A549 (cell line): Measurements from ENCODE around the gene SHISAL1. TPM values are rescaled to one million over a fixed set of nuclear protein-coding genes. Genes with fewer than 3 reads are reported as not detected.
A peak's percentile ranks its signal among the peaks of the same experiment; 100 is the strongest.

Experiments
- ATAC-seq, 2 experiments: fragments of 200-7000 bp in 1 of 2; fragments of >200 bp in 1 of 2; cut with Nextera tagmentation in 1 of 2; cut with Tn5 transposase in 1 of 2; 3 replicates each; pipeline versions ENCODE4 v1.8.0 to v1.9.1; 2018 to 2020; ENCODE audit warnings: mild to moderate bottlenecking in 1 of 2, moderate library complexity in 1 of 2
- CTCF ChIA-PET: fragments of 300-600 bp; sonication (Branson Sonifier 250); formaldehyde crosslinking; extraction: SDS; loops from one replicate; lab custom pipeline; 2021; ENCODE audit warnings: antibody characterized with exemption, inconsistent platforms; lab: Yijun Ruan, JAX
- POLR2A ChIA-PET: fragments of 350-600 bp; formaldehyde crosslinking; extraction: SDS; loops from one replicate; lab custom pipeline; 2021; ENCODE audit warnings: antibody characterized with exemption, inconsistent platforms; lab: Yijun Ruan, JAX
- DNase-seq, 2 experiments: peaks; one replicate each; pipeline versions ENCODE4 v3.0.0 to v3.0.0-alpha.2; 2011 to 2016; ENCODE audit warnings: low read depth in 1 of 2, low spot score in 1 of 2
- FAIRE-seq: peaks from 2 replicates; lab custom pipeline; 2011; peaks lifted over from hg19 to GRCh38; lab: Jason Lieb, UNC
- H3K27ac ChIP-seq, 2 experiments: fragments of >200 bp; sonication (Bioruptor Twin); formaldehyde crosslinking; 3 replicates each; pipeline ENCODE4 v1.5.1; 2016 to 2017
- H3K4me1 ChIP-seq: fragments of >200 bp; sonication (Bioruptor Twin); formaldehyde crosslinking; 3 replicates; pipeline ENCODE4 v1.6.1; 2016
- H3K4me2 ChIP-seq: fragments of >200 bp; sonication (Bioruptor Twin); formaldehyde crosslinking; 3 replicates; pipeline ENCODE4 v1.6.1; 2016
- H3K4me3 ChIP-seq: fragments of >200 bp; sonication (Bioruptor Twin); formaldehyde crosslinking; 3 replicates; pipeline ENCODE4 v1.5.1; 2016
- H3K9me3 ChIP-seq: fragments of >200 bp; sonication (Bioruptor Twin); formaldehyde crosslinking; 3 replicates; pipeline ENCODE4 v1.6.1; 2016
- BHLHE40 ChIP-seq: IDR thresholded peaks from 2 replicates; pipeline ENCODE4 v1.6.1; 2012; ENCODE audit warnings: low read depth, low read length, inconsistent platforms
- CEBPB ChIP-seq, 2 experiments: fragments of >200 bp in 1 of 2; sonication (Bioruptor Twin) in 1 of 2; formaldehyde crosslinking in 1 of 2; IDR thresholded peaks; 2 replicates each; pipeline ENCODE4 v1.6.1; 2012 to 2016
- CHD4 ChIP-seq: fragments of 200-600 bp; sonication (generic); IDR thresholded peaks from 2 replicates; pipeline ENCODE4 v1.6.1; 2016; ENCODE audit warnings: antibody characterized with exemption, mild to moderate bottlenecking, borderline replicate concordance
- EP300 ChIP-seq, 2 experiments: fragments of >200 bp; sonication (Bioruptor Twin); formaldehyde crosslinking; IDR thresholded peaks; 2 replicates in 1 of 2; 3 replicates in 1 of 2; pipeline ENCODE4 v1.6.1; 2016 to 2017
- FOSL2 ChIP-seq, 2 experiments: fragments of 450-650 bp in 1 of 2; fragments of >200 bp in 1 of 2; sonication (Bioruptor Twin) in 1 of 2; formaldehyde crosslinking; IDR thresholded peaks; 2 replicates each; pipeline versions ENCODE4 v1.5.0 to v1.6.1; 2016 to 2020; ENCODE audit warnings: mild to moderate bottlenecking in 1 of 2, moderate library complexity in 1 of 2
- HES2 ChIP-seq: fragments of >200 bp; sonication (Bioruptor Twin); formaldehyde crosslinking; IDR thresholded peaks from 2 replicates; pipeline ENCODE4 v1.6.1; 2016
- KDM1A ChIP-seq: fragments of 200-600 bp; sonication (generic); IDR thresholded peaks from 2 replicates; pipeline ENCODE4 v1.6.1; 2016; ENCODE audit warnings: low read depth, mild to moderate bottlenecking
- RCOR1 ChIP-seq: fragments of 150-350 bp; IDR thresholded peaks from 2 replicates; pipeline ENCODE4 v1.6.1; 2014; ENCODE audit warnings: antibody characterized with exemption, low read length, low read depth
- REST ChIP-seq: fragments of 200-600 bp; sonication (generic); IDR thresholded peaks from 2 replicates; pipeline ENCODE4 v1.6.1; 2016; ENCODE audit warnings: antibody characterized with exemption, mild to moderate bottlenecking, moderate library complexity
- RNF2 ChIP-seq: fragments of 200-600 bp; sonication (generic); IDR thresholded peaks from 2 replicates; pipeline ENCODE4 v1.6.1; 2016; ENCODE audit warnings: low read depth, mild to moderate bottlenecking, antibody characterized with exemption, moderate library complexity, borderline replicate concordance
- ZNF302 ChIP-seq: fragments of 250-450 bp; sonication (Bioruptor Pico); IDR thresholded peaks from 2 replicates; pipeline ENCODE4 v1.9.0; 2021; ENCODE audit warnings: inconsistent platforms, mild to moderate bottlenecking, moderate library complexity
- ZSCAN20 ChIP-seq: fragments of 250-450 bp; sonication (Bioruptor Pico); IDR thresholded peaks from 2 replicates; pipeline ENCODE4 v1.8.0; 2022; ENCODE audit warnings: mild to moderate bottlenecking, moderate library complexity
- WGBS: methylation state at CpG from one replicate; pipeline ENCODE4 v1.1.6; 2017; ENCODE audit errors: missing lambda C conversion rate; 5-methylcytosine and 5-hydroxymethylcytosine counted together
- polyA plus RNA-seq, 4 experiments: library from polyadenylated mRNA; depleted of rRNA in 3 of 4; stranded (reverse); fragments of >200 nt; fragmentation: RNase III in 1 of 4; extraction: RNeasy Plus Mini Kit Qiagen cat#74134 plus additional on column Dnase treatment in 1 of 4; gene quantifications; 2 replicates in 3 of 4; 3 replicates in 1 of 4; pipeline ENCODE4 v1.2.3, GENCODE V29; 2011 to 2017
- TF ChIP-seq, protein P1 (sequence below): fragments of 150-350 bp; IDR thresholded peaks from 2 replicates; pipeline ENCODE4 v1.6.1; 2014; ENCODE audit warnings: low read depth, mild to moderate bottlenecking, low read length

Gene SHISAL1
- polyA plus RNA-seq, 2 of the 4 experiments (the other 2 are of a cell fraction), result 0.61 to 1.9 TPM

DNA sequence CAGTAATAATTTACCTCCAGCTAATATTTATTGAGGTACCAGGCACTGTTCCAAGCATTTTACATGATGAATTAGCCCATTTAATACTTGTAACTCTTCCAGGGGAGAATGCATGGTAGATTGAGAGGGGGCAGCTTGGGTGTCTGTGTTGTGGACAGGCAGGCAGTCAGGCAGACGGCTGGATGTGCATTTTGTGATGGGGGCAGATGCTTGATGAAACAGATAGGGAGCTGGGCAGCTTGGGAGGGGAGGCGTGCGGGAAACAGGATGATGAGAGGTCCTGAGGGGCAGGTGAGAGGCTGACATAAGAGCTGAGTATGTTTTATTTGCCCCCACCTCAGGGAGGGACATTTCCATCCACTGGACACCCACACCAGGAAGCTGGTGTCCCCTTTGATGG is 33.1 kb upstream of the SHISAL1 start:
- ChIA-PET CTCF (no interaction called here), POLR2A (no interaction called here)
- no peak for ATAC-seq
- H3K27ac ChIP-seq, result no peak overlapping the region
- H3K4me1 ChIP-seq, result 0 out of 3 replicates have a peak, but pooled peaks cover 3% of the 10 kb centered on the region
- 78% methylated on average over 3 of the region's 3 CpGs for WGBS
- no peaks in the 10 kb centered on the region for H3K9me3 ChIP-seq
- no peak for DNase-seq
- no peak overlapping the region for H3K4me2 ChIP-seq
- no peak overlapping the region for H3K4me3 ChIP-seq
- TF ChIP-seq FOSL2 (IDR thresholded peaks at IDR 0.05) (no peak), FOSL2 (CRISPR knock-in tag; IDR thresholded peaks at IDR 0.05) (no peak), RNF2 (no peak), EP300 (IDR thresholded peaks at IDR 0.05) (no peak), ZNF302 (CRISPR knock-in tag) (no peak), CHD4 (no peak), CEBPB (IDR thresholded peaks at IDR 0.05) (no peak), REST (no peak), HES2 (no peak), RCOR1 (no peak), BHLHE40 (no peak), ZSCAN20 (CRISPR knock-in tag) (no peak)
- no peak for FAIRE-seq

DNA sequence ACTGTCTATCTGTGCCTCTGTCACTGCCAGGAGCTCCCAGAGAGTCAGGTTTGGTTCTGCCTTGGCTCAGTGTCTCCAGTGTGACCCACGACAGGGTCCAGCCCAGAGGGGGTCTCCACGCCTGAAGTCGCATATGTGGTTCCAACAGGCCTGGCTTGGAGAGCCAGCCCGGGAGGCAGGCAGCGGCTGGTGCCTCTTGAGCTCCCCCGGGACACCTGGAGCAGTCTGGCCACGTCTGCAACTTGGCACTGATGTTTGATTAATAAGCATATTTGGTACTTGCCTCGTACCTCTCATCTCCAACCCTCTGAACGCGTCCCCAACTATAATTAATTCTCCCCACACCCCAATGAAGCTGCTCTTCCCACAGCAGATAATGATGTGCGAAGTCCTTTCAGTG is 31.7 kb upstream of the SHISAL1 start:
- POLR2A ChIA-PET, result no interaction called here
- Histone ChIP-seq H3K4me1 (0 out of 3 replicates have a peak, but pooled peaks cover 3% of the 10 kb centered on the region), H3K4me3 (no peak overlapping the region), H3K4me2 (no peak overlapping the region), H3K9me3 (no peaks in the 10 kb centered on the region), H3K27ac (no peak overlapping the region)
- ATAC-seq (no peak), FAIRE-seq (no peak), DNase-seq (no peak)
- 64% methylated on average over 9 of the region's 11 CpGs for WGBS
- CTCF ChIA-PET, result no interaction called here
- TF ChIP-seq, protein P1, sequence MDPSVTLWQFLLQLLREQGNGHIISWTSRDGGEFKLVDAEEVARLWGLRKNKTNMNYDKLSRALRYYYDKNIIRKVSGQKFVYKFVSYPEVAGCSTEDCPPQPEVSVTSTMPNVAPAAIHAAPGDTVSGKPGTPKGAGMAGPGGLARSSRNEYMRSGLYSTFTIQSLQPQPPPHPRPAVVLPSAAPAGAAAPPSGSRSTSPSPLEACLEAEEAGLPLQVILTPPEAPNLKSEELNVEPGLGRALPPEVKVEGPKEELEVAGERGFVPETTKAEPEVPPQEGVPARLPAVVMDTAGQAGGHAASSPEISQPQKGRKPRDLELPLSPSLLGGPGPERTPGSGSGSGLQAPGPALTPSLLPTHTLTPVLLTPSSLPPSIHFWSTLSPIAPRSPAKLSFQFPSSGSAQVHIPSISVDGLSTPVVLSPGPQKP, result no peak
- TF ChIP-seq, all 56 proteins: peak for 0

DNA sequence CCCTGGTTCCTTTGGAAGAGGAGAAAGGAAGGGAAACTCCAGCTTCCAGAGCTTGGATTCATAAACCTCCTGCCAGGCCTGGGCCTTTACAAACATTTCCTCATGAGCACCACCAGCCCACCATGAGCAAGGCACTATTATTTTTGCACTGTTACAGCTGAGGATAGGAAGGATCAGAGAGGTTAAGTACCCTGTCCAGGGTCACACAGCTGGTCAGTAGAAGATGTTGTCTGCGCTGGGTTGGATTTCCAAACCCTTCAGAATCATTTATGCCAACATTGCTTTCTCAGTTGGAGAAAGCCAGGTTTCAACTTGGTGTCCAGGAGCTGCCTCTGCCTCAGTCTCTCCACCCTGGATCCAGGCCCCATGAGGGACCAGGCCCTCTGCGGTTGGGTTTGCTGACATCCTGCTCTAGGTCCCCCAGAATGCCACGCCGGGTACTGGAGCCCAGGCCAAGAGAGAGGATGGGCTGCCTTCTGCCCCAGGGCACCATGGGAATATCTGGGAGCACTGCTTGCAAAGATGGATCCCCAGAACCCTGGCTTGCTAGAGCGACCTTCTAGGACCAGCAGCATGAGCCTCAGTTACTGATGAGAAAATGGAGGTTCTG is 29.7 kb upstream of the SHISAL1 start:
- H3K9me3 ChIP-seq, result no peaks in the 10 kb centered on the region
- DNase-seq (no peak), FAIRE-seq (no peak), ATAC-seq (no peak)
- H3K4me2 ChIP-seq, result no peak overlapping the region
- H3K4me3 ChIP-seq, result no peak overlapping the region
- 75% methylated on average over 2 of the region's 5 CpGs for WGBS
- peaks cover 15% of the 10 kb centered on the region for H3K4me1 ChIP-seq
- peak overlapping the region in 1 of 2 experiments; percentile 56; a peak in 2 of 6 replicates for H3K27ac ChIP-seq
- ChIA-PET CTCF (interaction anchor here (0.9 kb wide), 1 partner anchor 349 kb away, joined by 4 read pairs; no protein-coding TSS in a partner anchor), POLR2A (no interaction called here)
- TF ChIP-seq KDM1A, result no peak
